Measurements from ENCODE around the gene MUC6.

Gene MUC6, protein sequence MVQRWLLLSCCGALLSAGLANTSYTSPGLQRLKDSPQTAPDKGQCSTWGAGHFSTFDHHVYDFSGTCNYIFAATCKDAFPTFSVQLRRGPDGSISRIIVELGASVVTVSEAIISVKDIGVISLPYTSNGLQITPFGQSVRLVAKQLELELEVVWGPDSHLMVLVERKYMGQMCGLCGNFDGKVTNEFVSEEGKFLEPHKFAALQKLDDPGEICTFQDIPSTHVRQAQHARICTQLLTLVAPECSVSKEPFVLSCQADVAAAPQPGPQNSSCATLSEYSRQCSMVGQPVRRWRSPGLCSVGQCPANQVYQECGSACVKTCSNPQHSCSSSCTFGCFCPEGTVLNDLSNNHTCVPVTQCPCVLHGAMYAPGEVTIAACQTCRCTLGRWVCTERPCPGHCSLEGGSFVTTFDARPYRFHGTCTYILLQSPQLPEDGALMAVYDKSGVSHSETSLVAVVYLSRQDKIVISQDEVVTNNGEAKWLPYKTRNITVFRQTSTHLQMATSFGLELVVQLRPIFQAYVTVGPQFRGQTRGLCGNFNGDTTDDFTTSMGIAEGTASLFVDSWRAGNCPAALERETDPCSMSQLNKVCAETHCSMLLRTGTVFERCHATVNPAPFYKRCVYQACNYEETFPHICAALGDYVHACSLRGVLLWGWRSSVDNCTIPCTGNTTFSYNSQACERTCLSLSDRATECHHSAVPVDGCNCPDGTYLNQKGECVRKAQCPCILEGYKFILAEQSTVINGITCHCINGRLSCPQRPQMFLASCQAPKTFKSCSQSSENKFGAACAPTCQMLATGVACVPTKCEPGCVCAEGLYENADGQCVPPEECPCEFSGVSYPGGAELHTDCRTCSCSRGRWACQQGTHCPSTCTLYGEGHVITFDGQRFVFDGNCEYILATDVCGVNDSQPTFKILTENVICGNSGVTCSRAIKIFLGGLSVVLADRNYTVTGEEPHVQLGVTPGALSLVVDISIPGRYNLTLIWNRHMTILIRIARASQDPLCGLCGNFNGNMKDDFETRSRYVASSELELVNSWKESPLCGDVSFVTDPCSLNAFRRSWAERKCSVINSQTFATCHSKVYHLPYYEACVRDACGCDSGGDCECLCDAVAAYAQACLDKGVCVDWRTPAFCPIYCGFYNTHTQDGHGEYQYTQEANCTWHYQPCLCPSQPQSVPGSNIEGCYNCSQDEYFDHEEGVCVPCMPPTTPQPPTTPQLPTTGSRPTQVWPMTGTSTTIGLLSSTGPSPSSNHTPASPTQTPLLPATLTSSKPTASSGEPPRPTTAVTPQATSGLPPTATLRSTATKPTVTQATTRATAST (N-terminal part only)

DNA sequence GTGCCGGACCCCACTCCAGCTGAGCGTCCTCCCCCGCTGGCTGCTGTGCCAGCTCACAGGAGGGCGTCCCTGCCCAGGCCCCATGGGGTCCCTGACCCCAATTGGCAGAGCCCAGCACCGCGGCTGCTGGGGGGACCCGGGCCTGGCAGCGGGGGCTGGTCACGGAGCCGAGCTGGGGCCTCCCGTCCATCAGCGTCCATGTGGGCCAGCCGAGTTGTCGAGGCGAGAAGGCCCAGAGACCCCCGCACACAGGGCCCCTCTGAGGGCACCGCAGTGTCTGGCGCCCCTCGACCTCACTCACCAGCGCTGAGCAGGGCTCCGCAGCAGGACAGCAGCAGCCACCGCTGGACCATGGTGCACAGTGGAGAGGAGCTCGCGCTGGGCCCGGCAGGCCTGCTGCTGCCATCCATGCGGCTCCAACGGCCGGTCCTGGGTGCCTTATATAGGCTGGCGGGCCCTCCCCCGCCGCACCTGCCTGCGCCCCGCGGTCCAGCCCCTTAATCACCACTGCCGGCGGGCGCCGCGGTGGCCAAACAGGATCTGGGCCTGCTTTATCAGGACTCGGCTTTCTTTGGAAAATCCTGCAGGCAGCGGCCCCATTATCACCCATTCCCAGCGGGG is at the start of gene MUC6:
Gene MUC6 (minus strand): TSS at position 416 of the 621 bp plus-strand sequence. CDS start 63 bp downstream, at position 353.
- no peak for DNase-seq

DNA sequence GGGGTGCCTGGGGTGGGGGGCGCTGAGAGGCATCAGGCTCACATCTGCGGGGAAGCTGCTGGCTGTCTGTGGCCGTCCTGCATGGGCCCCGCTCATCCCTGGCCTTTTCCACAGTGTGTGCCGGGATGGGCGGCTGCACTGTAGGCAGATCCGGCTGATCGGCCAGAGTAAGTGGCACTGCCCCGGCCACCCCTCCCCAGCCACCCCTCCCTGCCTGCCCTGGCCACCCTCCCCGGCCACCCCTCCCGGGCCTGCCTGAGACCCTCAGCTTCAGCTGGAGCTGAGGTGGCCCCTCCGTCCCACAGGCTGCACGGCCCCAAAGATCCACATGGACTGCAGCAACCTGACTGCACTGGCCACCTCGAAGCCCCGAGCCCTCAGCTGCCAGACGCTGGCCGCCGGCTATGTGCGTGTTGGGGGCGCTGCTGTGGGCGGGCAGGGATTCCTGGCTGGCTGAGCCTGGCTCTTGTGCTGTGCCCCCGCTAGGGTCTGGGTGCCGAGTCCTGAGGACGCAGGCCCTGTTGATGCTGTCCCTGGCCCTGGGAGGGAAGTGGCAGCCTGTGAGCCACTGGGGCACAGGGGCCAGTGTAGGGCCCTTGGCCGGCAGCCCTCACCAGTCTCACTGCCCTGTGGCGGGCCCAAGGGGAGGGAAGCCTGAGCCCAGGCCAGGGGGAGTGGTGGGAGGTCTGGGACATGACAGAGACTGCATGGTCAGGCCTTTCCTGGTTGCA is 49.1 kb upstream of the MUC6 start:
- DNase-seq = peak; percentile 7

DNA sequence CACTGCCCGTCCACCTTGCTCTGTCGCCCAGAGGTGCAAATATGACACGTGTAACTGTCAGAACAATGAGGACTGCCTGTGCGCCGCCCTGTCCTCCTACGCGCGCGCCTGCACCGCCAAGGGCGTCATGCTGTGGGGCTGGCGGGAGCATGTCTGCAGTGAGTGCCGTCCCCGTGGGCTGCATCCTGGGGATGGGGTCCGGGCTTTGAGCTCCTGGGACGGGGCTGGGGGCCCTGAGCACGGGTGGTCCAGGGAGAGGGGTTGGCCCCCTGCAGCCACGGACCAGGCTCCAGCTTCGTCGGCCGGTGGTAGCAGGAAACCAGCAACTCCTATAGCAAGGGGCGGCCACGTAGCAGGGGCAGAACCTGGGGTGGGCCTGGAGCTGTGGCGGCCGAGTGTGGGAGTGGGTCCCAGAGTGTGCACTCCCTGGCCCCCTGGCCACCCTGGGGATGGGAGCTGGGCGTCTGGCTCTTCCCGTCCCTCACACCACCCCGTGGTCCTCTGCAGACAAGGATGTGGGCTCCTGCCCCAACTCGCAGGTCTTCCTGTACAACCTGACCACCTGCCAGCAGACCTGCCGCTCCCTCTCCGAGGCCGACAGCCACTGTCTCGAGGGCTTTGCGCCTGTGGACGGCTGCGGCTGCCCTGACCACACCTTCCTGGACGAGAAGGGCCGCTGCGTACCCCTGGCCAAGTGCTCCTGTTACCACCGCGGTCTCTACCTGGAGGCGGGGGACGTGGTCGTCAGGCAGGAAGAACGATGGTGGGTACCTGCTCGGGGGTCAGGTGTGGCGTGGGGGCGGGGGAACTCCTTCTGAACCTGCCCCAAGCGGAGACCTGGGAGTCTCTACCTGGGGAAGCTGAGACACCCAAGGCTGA is 48.3 kb upstream of the MUC6 start:
- DNase-seq = peak; percentile 6

DNA sequence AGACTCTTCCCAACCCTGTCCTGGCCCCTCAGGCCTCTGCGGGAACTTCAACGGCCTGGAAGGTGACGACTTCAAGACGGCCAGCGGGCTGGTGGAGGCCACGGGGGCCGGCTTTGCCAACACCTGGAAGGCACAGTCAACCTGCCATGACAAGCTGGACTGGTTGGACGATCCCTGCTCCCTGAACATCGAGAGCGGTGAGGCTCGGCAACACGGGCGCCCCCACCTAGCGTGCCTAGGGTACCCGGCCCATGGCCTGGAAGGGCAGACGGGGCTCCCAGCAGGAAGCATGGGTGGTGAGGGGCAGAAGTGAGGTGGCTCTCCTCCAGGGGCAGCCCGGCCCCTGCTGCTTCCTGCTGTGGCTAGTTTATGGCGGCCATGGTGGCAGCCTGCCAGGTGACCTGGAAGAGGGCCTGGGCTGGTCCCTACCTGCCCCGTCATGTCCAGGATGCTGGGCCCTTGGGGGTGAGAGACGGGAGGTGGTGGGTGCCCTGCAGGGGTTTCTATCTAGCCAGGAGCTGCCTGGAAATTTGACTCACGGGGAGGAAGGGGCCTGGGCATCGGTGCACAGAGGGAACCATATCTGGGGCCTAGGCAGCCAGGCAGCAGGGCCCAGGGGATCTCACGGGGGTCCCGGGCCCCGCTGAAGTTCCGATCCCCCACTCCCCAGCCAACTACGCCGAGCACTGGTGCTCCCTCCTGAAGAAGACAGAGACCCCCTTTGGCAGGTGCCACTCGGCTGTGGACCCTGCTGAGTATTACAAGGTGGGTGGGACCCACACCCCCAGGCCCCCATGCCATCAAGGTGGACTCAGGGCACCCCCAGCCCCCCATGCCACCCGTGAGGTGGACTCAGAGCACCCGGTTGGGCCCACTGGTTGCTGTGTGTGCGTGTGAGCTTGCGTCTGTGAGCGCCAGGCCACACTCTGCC is 47.4 kb upstream of the MUC6 start:
- DNase-seq = peak; percentile 18

DNA sequence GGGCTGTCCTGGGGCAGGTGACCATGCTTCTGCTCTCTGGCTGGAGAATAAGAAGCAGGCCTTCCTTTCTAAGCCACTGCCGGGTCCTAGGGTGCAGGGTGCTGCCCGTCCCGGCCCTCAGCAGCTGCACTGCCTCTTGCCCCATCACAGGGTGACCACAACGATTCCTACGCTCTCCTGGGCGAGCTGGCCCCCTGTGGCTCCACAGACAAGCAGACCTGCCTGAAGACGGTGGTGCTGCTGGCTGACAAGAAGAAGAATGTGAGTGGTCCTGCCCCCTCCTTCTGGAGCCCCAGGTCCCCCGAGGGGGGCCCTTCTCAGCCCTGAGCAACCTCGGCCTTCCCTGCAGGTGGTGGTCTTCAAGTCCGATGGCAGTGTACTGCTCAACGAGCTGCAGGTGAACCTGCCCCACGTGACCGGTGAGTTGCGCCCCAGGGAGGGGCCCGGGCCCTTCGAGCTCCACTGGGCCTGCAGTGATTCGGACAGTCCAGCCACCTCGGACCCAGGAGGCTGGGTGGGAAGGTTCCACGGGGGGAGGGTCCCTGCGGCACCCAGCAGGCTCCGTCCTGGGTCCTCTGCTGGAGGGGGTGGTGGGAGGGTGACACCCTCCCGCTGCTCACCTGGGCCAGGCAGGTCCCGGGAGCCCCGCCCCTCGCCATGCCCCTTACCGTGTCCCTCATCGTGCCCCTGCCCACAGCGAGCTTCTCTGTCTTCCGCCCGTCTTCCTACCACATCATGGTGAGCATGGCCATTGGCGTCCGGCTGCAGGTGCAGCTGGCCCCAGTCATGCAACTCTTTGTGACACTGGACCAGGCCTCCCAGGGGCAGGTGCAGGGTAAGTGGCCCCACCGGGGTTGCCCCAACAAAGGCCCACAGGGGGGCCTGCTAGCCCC is 46.5 kb upstream of the MUC6 start:
- no peak for DNase-seq

DNA sequence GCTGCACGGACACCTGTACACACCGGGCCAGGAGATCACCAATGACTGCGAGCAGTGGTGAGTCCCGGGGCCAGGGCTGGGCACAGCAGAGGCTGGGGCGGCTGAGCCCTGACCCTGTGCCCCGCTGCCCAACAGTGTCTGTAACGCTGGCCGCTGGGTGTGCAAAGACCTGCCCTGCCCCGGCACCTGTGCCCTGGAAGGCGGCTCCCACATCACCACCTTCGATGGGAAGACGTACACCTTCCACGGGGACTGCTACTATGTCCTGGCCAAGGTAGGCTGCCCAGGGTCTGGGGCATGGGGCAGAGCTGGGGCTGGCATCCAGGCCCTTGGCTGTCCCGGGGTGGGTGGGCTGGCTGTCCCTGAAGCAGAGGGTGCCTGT is 45.8 kb upstream of the MUC6 start:
- no peak for DNase-seq

DNA sequence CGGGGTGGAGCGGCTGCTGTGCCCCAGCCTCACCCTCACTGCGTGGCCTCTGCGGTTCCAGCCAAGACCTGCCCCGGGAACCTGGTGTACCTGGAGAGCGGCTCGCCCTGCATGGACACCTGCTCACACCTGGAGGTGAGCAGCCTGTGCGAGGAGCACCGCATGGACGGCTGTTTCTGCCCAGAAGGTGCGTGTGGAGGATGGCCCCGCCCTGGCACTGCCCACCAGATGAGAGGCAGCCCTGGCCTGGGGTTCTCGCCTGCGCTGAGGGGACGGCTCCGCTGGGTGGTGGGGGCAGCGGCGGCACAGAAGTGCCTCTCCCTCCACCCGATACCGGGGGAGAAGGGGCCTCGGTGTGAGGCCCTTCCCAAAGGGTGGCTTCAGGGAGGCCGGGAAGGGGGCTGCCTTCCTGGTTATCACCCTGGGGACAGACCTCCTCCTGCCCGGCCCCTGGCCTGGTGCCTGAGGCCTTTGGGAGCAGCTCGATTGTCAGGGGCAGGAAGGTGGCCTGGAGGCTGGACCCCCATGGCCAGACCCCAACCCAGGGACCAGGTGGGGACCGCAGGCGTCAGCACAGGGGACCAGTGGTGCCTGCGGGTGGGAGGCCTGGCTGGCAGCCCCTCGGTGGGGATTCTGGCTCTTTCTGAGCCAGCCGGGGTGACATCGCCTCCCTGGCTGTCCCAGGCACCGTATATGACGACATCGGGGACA is 45.2 kb upstream of the MUC6 start:
- no peak for DNase-seq

DNA sequence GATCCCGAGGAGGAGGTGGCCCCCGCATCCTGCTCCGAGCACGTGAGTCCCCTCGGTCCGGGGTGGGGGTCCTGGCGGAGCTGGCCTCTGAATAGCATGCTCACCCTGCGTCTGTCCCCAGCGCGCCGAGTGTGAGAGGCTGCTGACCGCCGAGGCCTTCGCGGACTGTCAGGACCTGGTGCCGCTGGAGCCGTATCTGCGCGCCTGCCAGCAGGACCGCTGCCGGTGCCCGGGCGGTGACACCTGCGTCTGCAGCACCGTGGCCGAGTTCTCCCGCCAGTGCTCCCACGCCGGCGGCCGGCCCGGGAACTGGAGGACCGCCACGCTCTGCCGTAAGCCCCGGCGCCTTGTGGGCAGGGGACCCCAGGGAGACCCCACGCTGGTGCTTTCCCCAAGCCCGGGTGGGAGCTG is 41.7 kb upstream of the MUC6 start:
- no peak for DNase-seq

DNA sequence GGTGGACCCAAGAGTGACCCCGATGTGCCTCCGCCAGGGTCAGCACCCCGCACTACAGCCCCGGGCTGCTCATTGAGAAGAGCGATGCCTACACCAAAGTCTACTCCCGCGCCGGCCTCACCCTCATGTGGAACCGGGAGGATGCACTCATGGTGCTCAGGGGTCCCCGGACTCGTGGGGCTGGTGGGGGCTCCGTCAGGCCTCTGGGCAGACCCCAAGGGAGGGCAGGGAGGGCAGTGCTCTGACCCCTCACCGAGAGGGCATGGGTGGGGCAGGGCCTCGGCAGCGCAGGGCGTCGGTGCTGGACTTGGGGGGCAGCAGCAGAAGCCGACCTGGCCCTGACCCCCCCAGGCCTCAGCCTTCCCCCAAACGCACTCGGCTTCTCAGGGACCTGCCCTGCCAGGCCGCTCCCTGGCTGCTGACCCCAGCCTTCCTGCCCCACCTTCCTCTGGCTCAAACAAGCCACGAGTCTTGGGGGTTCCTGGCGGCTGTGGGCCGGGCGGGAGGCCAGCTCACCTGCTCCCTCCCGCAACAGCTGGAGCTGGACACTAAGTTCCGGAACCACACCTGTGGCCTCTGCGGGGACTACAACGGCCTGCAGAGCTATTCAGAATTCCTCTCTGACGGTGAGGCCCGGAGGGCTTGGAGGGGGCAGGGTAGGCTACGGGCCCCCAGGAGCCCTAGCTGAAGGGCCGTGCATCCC is 41.0 kb upstream of the MUC6 start:
- DNase-seq = no peak

DNA sequence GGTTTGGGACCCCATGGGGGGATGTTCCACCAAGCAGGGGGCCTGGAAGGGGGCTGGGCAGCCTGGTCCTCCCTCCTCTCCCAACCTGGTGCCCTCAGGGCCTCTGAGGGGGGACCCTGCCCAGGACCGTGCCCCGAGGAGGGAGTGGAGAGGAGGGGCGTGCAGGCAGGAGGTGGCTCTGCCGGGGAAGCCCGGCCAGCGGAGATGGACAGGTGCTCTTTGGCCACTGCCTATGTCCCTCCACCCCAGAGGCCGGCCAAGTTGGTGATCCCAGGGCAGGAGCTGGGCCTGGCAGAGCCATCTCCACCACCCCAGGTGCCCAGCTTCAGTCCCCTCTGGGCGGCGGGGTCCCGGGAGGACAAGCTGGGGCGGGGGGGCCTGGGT is 40.5 kb upstream of the MUC6 start:
- no peak for DNase-seq

DNA sequence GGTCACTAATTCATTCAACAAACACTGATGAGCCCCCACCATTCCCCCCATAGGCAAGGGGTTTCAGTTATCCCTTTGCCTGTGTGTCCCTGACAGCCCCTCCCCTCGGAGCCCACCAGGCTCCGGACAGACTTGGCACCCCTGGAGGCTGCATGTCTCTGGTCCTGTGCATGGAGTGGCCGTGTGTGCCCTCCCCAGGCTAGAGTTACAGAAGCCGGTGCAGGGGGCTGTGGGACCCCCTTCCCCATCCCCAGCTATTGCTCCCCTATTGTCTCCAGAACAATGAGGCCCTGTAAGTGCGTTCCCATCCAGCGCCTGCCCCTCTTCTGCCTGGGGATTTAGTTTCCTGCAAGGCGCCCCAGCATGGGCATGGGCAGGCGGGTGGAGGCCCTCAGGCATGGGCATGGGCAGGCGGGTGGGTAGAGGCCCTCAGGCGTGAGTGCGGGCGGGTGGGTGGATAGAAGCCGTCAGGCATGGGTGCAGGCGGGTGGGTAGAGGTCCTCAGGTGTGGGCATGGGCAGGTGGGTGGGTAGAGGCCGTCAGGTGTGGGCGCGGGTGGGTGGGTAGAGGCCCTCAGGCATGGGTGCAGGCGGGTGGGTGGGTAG is 39.6 kb upstream of the MUC6 start:
- no peak for DNase-seq

DNA sequence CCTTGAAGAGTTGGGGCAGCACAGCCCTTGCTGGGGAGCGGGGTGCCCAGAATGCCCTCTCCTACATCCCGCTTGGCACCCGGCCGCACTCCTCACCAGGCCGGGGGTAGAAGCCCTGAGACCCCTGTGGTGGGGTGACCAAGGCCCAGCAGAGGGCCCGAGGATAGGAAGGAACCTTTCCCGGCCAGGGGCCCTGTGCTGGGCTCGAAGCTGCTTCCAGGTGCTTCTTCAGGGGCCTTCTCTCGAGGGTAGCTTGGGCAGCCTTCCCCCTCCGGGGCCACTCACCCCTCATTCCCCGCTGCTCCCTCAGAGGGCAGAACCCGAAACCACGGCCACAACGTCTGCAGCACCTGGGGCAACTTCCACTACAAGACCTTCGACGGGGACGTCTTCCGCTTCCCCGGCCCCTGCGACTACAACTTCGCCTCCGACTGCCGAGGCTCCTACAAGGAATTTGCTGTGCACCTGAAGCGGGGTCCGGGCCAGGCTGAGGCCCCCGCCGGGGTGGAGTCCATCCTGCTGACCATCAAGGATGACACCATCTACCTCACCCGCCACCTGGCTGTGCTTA is 38.9 kb upstream of the MUC6 start:
- DNase-seq = no peak

DNA sequence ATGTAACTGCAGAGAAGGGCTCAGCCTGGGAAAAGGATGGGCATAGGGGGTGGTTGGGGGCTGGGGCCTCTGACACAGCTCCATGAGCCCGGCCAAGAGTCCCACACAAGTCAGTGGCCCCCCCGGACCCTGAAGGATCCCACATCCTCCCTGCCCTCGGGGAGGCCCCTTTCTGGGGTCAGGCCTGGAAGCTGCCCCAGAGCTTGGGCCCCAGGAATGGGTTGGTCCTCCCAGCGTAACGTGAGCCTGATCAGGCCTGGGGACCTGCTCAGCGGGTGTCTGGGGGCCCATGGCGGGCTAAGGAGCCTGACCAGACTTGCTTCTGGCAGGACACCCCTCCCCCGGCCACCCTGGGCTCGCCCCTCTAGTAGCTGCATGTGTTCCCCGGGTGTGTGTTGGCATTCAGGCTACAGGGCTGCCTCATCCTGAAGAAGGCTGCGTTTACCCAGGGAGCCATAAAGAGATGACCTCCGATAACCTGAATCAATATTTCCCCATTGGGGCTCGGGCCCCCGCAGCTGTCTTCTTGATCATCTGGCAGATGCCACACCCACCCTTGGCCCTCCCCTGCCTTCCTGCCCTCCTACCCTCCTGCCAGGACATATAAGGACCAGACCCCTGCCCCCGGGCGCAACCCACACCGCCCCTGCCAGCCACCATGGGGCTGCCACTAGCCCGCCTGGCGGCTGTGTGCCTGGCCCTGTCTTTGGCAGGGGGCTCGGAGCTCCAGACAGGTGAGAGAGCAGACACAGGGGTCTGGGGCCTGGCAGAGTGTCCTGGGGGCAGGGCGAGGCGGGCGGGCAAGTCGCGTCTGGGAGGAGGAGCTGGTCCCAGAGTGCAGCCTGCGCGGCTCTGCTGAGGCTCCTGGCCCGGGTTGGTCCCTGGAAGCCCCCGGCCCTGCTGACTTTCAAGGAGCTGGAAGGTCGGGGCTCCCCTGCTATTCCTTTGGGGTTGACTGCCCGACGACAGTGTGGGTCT is 38.0 kb upstream of the MUC6 start, which contains the start of gene MUC2:
Gene MUC2 (plus strand): TSS at position 631 of the 978 bp plus-strand sequence.
- DNase-seq = no peak

DNA sequence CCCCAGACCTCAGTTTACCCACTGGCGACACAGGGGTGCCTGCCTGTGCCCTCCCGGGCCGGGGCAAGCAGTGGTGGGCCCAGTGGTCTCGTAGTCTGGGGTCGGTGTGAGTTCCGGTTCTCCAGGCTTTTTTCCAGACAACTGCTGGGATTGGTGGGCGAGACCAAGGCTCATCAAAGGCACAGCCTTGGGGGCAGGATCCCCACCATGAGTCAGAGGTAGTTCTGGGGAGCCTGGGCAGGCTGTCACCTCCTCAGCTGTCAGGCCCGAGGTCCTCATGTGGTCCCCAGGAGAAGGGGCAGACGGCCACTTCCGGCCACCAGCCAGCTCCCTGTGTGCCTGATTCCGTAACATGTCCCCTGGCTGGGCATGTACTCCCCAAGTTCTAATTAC is 37.3 kb upstream of the MUC6 start:
- no peak for DNase-seq

DNA sequence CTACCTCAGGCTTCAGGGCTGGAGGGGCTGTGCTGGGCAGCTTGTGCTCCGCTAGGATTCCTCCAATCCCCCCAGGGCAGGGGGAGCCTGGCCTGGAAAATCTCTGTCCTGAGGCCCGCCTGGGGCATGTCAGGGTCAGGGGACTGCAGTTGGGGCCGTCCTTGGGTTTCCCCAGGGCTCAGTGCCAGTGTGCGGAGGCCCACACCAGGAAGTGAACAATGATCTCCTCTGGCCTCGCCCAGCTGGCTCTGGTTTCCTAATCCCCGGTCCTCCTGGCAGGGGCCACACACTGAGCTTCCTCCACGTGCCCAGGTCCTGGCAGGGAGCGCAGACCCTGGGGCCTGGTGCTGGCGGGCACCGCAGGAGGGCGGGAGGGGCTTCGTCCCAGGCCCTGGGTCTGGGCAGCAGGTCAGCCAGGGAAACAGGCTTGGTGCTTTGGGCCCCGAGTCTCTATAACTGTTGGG is 36.8 kb upstream of the MUC6 start:
- DNase-seq = peak; percentile 59

Measured in right hindlimb (tissue), 1 donor.